ENCODE results near the gene CCDC181. TPM values are rescaled to one million over a fixed set of nuclear protein-coding genes. Genes with fewer than 3 reads are reported as not detected.

Gene CCDC181
- total RNA-seq, 2 donors from 2014 or later: not detected

- TF ChIP-seq CTCF (IDR thresholded peaks at IDR 0.05): no peak
- intact Hi-C loops (cut with DNase I): no loop called here
- Histone ChIP-seq H3K4me3 (no peak overlapping the region), H3K36me3 (no peaks in the 10 kb centered on the region), H3K4me1 (no peaks in the 10 kb centered on the region), H3K27ac (no peak overlapping the region), H3K9me3 (no peaks in the 10 kb centered on the region), H3K9ac (ENCODE audit: low read depth in 2 of 2, low read length in 2 of 2) (no peak overlapping the region), H3K27me3 (no peaks in the 10 kb centered on the region)
- no peak for DNase-seq
These were observed 81.2 kb downstream of the CCDC181 start for GRCh38 chr1:169346036-169346589.

- H3K36me3 ChIP-seq: no peaks in the 10 kb centered on the region
- intact Hi-C loops (cut with DNase I): no loop called here
- no peak overlapping the region for H3K27ac ChIP-seq
- no peak overlapping the region for H3K9ac ChIP-seq (ENCODE audit: low read depth in 2 of 2, low read length in 2 of 2)
- DNase-seq: no peak
- no peak for TF ChIP-seq CTCF (IDR thresholded peaks at IDR 0.05)
- no peaks in the 10 kb centered on the region for H3K9me3 ChIP-seq
- no peaks in the 10 kb centered on the region for H3K4me1 ChIP-seq
- H3K27me3 ChIP-seq: no peaks in the 10 kb centered on the region
- no peak overlapping the region for H3K4me3 ChIP-seq
These were observed 81.8 kb downstream of the CCDC181 start for GRCh38 chr1:169345511-169345910.

Other genes with a start within 250 kb of the CCDC181 start
- gene NME7, start 59.7 kb downstream of the CCDC181 start, total RNA-seq: 1 to 10 TPM; 4.1 to 4.8 TPM
- gene BLZF1, start 59.3 kb downstream of the CCDC181 start, total RNA-seq: 10 to 100 TPM; 20.5 to 24.4 TPM
- 1 to 10 TPM; 4.9 to 8.0 TPM for gene SLC19A2, start 58.5 kb upstream of the CCDC181 start, total RNA-seq
- gene F5, start 159.0 kb upstream of the CCDC181 start, total RNA-seq: under 1 TPM; 0.24 to 0.54 TPM
- gene SELP, start 202.7 kb upstream of the CCDC181 start, total RNA-seq: 1 to 10 TPM; 2.6 to 3.3 TPM